ENCODE measurements around the gene PTPN6.
"Not testable (repeated sequence)": the region's sequence is repeated elsewhere in the genome, so short reads cannot be mapped to it uniquely, and the experiment has no call there.

Gene PTPN6

GRCh38 chr12:6950811-6951540 lies at the start of gene PTPN6:
PTPN6 (plus strand) TSS chr12:6951356; CDS start chr12:6951513, 157 bp downstream.
- DNase-seq: no peak

DNA sequence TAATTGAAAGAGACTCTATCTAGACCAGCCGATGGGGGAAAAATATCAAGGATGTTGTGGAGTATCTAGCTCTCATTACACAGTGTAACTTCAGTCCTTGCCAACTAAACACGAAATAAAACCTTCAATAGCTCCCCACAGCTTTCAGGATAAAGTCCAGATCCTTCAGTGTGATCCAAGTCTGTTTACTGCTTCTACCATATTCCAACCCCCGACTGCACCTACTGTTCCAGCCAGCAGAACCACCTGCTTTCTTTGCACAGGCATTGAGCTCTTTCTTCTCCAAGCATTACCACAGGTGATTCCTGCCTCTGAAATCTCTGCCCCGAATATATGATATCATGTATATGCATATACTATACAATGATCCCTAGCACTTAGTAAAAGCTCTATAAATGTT lies 48.7 kb upstream of the PTPN6 start:
- no peak for DNase-seq

GRCh38 chr12:6903722-6904121 lies 47.4 kb upstream of the PTPN6 start:
- DNase-seq: no peak

- DNase-seq: peak; percentile 96
These were observed 46.6 kb upstream of the PTPN6 start, which contains the start of gene LRRC23 for GRCh38 chr12:6904280-6905276. LRRC23 (plus strand) TSS chr12:6904822; CDS start chr12:6905634, 812 bp downstream.

DNA sequence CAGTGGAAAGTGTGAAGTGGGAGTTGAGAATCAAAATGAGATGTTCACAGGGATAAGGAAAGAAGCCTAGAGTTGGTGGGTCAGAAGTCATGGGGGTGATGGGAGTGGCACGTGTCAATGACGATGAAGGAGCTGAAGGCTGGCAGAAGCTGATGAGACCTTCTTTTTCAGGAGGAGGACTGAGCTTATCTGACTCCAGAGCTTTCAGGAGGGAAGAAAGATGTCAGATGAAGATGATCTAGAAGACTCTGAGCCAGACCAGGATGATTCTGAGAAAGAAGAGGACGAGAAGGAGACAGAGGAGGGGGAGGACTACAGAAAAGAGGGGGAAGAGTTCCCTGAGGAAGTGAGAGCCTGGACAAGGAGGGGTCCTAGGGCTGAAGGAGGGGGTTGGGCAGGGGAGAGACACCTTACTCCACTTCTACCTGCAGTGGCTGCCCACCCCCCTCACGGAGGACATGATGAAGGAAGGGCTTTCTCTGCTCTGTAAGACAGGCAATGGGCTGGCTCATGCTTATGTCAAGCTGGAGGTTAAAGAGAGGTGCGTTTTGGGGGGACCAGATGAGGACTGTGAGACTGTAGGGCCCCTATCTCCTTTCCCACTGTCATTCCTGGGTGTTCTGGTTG lies 45.6 kb upstream of the PTPN6 start:
- DNase-seq: no peak

GRCh38 chr12:6908141-6908540 lies 43.0 kb upstream of the PTPN6 start:
- not testable (repeated sequence) for DNase-seq

- no peak for DNase-seq
These were observed 41.6 kb upstream of the PTPN6 start for GRCh38 chr12:6909421-6910145.

- no peak for DNase-seq
These were observed 38.8 kb upstream of the PTPN6 start for GRCh38 chr12:6912164-6912935.

DNA sequence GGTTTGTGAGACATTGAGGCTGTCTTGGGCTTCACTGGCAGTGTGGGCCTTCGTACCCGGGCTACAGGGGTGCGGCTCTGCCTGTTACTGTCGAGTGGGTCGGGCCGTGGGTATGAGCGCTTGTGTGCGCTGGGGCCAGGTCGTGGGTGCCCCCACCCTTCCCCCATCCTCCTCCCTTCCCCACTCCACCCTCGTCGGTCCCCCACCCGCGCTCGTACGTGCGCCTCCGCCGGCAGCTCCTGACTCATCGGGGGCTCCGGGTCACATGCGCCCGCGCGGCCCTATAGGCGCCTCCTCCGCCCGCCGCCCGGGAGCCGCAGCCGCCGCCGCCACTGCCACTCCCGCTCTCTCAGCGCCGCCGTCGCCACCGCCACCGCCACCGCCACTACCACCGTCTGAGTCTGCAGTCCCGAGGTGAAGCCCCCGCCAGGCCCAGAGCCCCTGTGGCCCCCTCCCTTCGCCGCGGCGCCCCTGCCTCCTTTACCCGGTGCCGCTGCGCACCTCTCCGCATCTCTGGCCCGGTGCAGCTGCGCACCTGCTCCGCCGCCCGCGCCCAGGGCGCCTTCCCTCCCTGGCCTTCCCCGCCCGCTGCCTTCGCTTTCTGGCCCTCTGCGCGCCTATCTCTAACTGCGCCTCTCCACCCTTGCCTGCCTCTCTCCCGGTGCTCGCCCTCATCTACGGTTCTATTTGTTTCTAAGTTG lies 36.8 kb upstream of the PTPN6 start, which contains the start of gene ENO2:
ENO2 (plus strand) TSS at position 335 of the 701 bp plus-strand sequence. CDS start 1,253 bp downstream, outside the sequence.
- DNase-seq: no peak

DNA sequence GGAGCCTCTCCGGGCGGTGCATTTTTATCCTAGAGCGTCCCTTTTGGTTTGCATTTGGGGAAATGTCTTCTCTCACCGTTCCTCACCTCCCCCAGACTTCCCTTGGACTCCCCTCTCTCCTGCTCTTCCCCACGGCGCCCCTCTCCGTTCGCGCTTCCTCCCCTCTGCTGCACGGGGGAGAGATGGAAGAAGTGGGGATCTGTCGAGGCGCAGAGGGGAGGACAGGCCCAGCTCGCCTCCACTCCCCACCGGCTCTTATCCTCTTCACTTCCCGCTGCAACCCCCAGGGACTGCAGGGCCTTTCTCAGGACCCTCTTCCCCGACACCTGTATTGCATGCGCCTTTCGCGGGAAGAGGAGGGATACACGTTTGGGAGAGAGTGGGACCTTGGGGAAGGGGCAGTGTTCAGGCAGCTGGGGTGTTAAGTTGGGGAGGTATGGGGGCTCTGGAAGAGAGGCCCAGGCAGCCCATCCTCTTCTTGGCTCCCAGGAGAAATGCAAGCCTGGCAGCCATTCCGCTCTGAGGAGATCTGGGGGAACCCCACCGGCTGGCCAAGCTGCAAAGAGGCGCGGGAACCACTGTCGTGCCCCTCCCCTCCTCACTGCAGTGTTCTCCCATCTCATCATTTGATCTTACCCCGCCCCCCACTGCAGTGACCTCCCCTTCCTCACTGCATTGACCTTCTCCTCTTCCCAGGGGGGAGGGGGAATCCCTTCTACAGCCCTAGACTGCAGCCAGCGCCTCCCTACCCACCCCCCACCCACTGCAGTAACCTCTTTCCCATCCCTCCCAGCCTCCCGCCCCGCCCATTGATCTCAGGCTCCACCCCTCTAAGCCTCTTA lies 36.0 kb upstream of the PTPN6 start:
- DNase-seq: no peak

DNA sequence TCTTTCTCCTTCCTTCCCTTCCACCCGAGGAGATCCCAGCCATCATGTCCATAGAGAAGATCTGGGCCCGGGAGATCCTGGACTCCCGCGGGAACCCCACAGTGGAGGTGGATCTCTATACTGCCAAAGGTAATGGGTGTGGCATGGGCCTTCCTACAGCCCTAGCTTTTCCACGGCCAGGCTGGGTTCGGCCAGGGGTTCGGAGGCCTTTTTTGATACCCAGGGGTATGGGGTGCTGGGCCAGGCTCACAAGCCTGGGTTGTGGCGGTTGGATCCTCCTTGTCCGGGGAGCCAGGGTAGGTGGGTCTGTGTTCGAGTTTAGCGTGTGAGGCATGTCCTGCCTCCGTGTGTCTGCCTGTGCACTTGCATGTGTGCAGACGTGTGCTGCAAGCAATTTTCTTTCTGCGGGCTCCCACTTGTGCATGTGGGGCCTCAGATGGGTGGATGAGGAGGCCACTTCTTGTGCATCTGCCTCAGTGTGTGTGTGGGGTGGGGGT lies 35.3 kb upstream of the PTPN6 start:
- no peak for DNase-seq

DNA sequence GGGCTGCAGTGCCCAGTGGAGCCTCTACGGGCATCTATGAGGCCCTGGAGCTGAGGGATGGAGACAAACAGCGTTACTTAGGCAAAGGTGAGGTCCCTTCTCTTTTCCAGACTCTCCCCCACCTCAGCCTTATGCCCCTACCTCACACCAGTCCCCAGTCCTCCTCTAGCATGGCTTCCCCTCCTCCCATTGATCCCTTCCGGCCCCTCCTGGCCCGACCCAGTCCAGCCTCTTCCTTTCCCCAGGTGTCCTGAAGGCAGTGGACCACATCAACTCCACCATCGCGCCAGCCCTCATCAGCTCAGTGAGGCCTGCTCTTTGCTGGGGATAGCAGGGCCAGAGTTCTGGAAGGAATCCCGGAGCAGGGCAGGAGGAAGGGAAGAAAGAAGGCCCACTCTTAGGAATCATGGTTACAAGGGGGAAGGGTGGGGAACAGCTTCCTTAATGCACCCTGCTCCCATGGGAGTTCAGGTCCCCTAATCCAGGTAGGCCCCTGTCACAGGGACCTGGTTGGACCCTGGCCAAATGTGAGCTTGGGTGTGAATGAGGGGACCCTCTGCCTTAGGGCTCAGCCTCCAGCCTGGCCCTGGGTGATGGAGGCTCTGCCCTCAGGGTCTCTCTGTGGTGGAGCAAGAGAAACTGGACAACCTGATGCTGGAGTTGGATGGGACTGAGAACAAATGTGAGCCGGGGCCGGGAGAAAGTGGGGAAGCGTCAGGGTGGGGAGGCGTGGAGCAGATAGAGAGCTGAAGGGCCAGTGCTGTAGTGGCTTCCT lies 34.5 kb upstream of the PTPN6 start:
- DNase-seq: no peak

GRCh38 chr12:6917491-6918231 lies 33.5 kb upstream of the PTPN6 start:
- DNase-seq: no peak

GRCh38 chr12:6919588-6919987 lies 31.6 kb upstream of the PTPN6 start:
- DNase-seq: no peak

- no peak for DNase-seq
These were observed 29.6 kb upstream of the PTPN6 start for GRCh38 chr12:6921539-6921938.

- DNase-seq: no peak
These were observed 28.9 kb upstream of the PTPN6 start for GRCh38 chr12:6921996-6922946.

All from NCI-H1048 (cell line).